H9 (cell line): ENCODE measurements around the gene MRPS5. TPM values are rescaled to one million over a fixed set of nuclear protein-coding genes. Genes with fewer than 3 reads are reported as not detected.

Experiments
- DNase-seq: peaks from one replicate; pipeline ENCODE4 v3.0.0-alpha.2; 2017
- H2AFZ ChIP-seq: one replicate; pipeline ENCODE4 v1.6.1; 2013; ENCODE audit warnings: mild to moderate bottlenecking, low read length, control low read depth, moderate library complexity
- H2AK5ac ChIP-seq: 2 replicates; pipeline ENCODE4 v1.6.1; 2013; ENCODE audit warnings: low read length, control low read depth, mixed read lengths; ENCODE audit not compliant: insufficient read length
- H2BK120ac ChIP-seq: one replicate; pipeline ENCODE4 v1.6.1; 2013; ENCODE audit warnings: low read depth, mild to moderate bottlenecking, low read length, control low read depth, inconsistent platforms; ENCODE audit not compliant: poor library complexity, severe bottlenecking
- H2BK12ac ChIP-seq: 2 replicates; pipeline ENCODE4 v1.6.1; 2013; ENCODE audit warnings: low read length, control low read depth, mixed read lengths, low read depth; ENCODE audit not compliant: insufficient read length
- H2BK15ac ChIP-seq: 2 replicates; pipeline ENCODE4 v1.6.1; 2013; ENCODE audit warnings: low read depth, low read length, control low read depth
- H2BK20ac ChIP-seq: one replicate; pipeline ENCODE4 v1.6.1; 2013; ENCODE audit warnings: low read depth, mild to moderate bottlenecking, low read length, control low read depth, inconsistent platforms; ENCODE audit not compliant: poor library complexity, severe bottlenecking
- H2BK5ac ChIP-seq: 2 replicates; pipeline ENCODE4 v1.6.1; 2013; ENCODE audit warnings: low read length, control low read depth, mixed read lengths; ENCODE audit not compliant: insufficient read length
- H3K14ac ChIP-seq: 2 replicates; pipeline ENCODE4 v1.6.1; 2013; ENCODE audit warnings: low read length, control low read depth; ENCODE audit not compliant: insufficient read depth
- H3K18ac ChIP-seq: 2 replicates; pipeline ENCODE4 v1.6.1; 2013; ENCODE audit warnings: low read depth, mild to moderate bottlenecking, mixed read lengths, low read length, control low read depth; ENCODE audit not compliant: insufficient read length
- H3K23ac ChIP-seq: 2 replicates; pipeline ENCODE4 v1.6.1; 2013; ENCODE audit warnings: low read length, control low read depth, mixed read lengths, low read depth; ENCODE audit not compliant: insufficient read length
- H3K23me2 ChIP-seq: 2 replicates; pipeline ENCODE4 v1.6.1; 2013; ENCODE audit warnings: low read depth, mild to moderate bottlenecking, mixed read lengths, low read length, control low read depth; ENCODE audit not compliant: insufficient read length, poor library complexity, severe bottlenecking
- H3K27ac ChIP-seq: 2 replicates; pipeline ENCODE4 v1.5.1; 2013; ENCODE audit warnings: low read length, control low read depth, mixed read lengths, low read depth; ENCODE audit not compliant: insufficient read length
- H3K27me3 ChIP-seq: 2 replicates; pipeline ENCODE4 v1.6.1; 2013; ENCODE audit warnings: low read length, control low read depth, inconsistent platforms; ENCODE audit not compliant: insufficient read depth
- H3K4ac ChIP-seq: 2 replicates; pipeline ENCODE4 v1.6.1; 2013; ENCODE audit warnings: low read depth, mild to moderate bottlenecking, control low read depth, inconsistent platforms, low read length, moderate library complexity
- H3K4me1 ChIP-seq: 2 replicates; pipeline ENCODE4 v1.6.1; 2013; ENCODE audit warnings: low read length, control low read depth, inconsistent platforms; ENCODE audit not compliant: insufficient read depth
- H3K4me2 ChIP-seq: 2 replicates; pipeline ENCODE4 v1.6.1; 2013; ENCODE audit warnings: low read length, control low read depth, mixed read lengths; ENCODE audit not compliant: insufficient read length, insufficient read depth
- H3K56ac ChIP-seq: 2 replicates; pipeline ENCODE4 v1.6.1; 2013; ENCODE audit warnings: low read depth, mild to moderate bottlenecking, mixed read lengths, low read length, control low read depth; ENCODE audit not compliant: insufficient read length
- H3K79me1 ChIP-seq: 2 replicates; pipeline ENCODE4 v1.6.1; 2013; ENCODE audit warnings: low read depth, mild to moderate bottlenecking, moderate library complexity, low read length, control low read depth, inconsistent platforms; ENCODE audit not compliant: insufficient read depth, poor library complexity, severe bottlenecking
- H3K79me2 ChIP-seq: 2 replicates; pipeline ENCODE4 v1.6.1; 2013; ENCODE audit warnings: low read length, control low read depth, inconsistent platforms; ENCODE audit not compliant: insufficient read depth
- H3K9ac ChIP-seq: 2 replicates; pipeline ENCODE4 v1.6.1; 2013; ENCODE audit warnings: low read length, control low read depth, mixed read lengths; ENCODE audit not compliant: insufficient read length; ENCODE audit errors: extremely low read depth
- H3K9me3 ChIP-seq: one replicate; pipeline ENCODE4 v1.6.1; 2013; ENCODE audit warnings: low read depth, low read length, inconsistent platforms; ENCODE audit not compliant: control insufficient read depth
- H3T11ph ChIP-seq: one replicate; pipeline ENCODE4 v1.6.1; 2013; ENCODE audit warnings: mild to moderate bottlenecking, low read length, control low read depth, inconsistent platforms
- H4K20me1 ChIP-seq: one replicate; pipeline ENCODE4 v1.6.1; 2013; ENCODE audit not compliant: control insufficient read depth, insufficient read length, insufficient read depth
- H4K5ac ChIP-seq: 2 replicates; pipeline ENCODE4 v1.6.1; 2013; ENCODE audit warnings: low read depth, mild to moderate bottlenecking, mixed read lengths, low read length, control low read depth; ENCODE audit not compliant: insufficient read length
- H4K8ac ChIP-seq: replicated peaks from 2 replicates; pipeline ENCODE4 v1.6.1; 2013; ENCODE audit warnings: low read length, control low read depth, mixed read lengths, low read depth; ENCODE audit not compliant: insufficient read length
- H4K91ac ChIP-seq: 2 replicates; pipeline ENCODE4 v1.6.1; 2013; ENCODE audit warnings: low read depth, mild to moderate bottlenecking, moderate library complexity, mixed read lengths, low read length, control low read depth; ENCODE audit not compliant: insufficient read length
- H3K27ac Mint-ChIP-seq, 3 experiments: 2 replicates in 2 of 3; 3 replicates in 1 of 3; pipeline ENCODE4 v1.8.0; 2020 to 2021; ENCODE audit warnings: mixed read lengths in 3 of 3, mild to moderate bottlenecking in 1 of 3, moderate library complexity in 1 of 3
- H3K27me3 Mint-ChIP-seq: 2 replicates; pipeline ENCODE4 v1.8.0; 2021; ENCODE audit warnings: low read depth, mild to moderate bottlenecking, moderate library complexity, mixed read lengths
- H3K36me3 Mint-ChIP-seq, 3 experiments: 2 replicates in 2 of 3; 3 replicates in 1 of 3; pipeline ENCODE4 v1.8.0; 2020 to 2021; ENCODE audit warnings: low read depth in 3 of 3, mixed read lengths in 3 of 3; ENCODE audit not compliant: insufficient read depth in 1 of 3
- H3K4me1 Mint-ChIP-seq, 2 experiments: 2 replicates each; pipeline ENCODE4 v1.8.0; 2020; ENCODE audit warnings: mixed read lengths in 2 of 2
- H3K4me3 Mint-ChIP-seq, 2 experiments: 2 replicates in 1 of 2; 3 replicates in 1 of 2; pipeline ENCODE4 v1.8.0; 2020 to 2021; ENCODE audit warnings: mild to moderate bottlenecking in 2 of 2, mixed read lengths in 2 of 2, moderate library complexity in 1 of 2
- H3K9me3 Mint-ChIP-seq, 2 experiments: 2 replicates in 1 of 2; 3 replicates in 1 of 2; pipeline ENCODE4 v1.8.0; 2020; ENCODE audit warnings: mild to moderate bottlenecking in 2 of 2, mixed read lengths in 2 of 2, moderate library complexity in 1 of 2
- CTCF ChIP-seq: fragments of 200-600 bp; sonication (generic); conservative IDR thresholded peaks from 3 replicates; pipeline ENCODE4 v1.8.0; 2021; ENCODE audit warnings: antibody characterized with exemption, mild to moderate bottlenecking
- WGBS: extraction: QIAGEN DNeasy Blood & Tissue Kit; methylation state at CpG from one replicate; pipeline ENCODE4 v1.1.7; 2013; ENCODE audit warnings: missing lambda C conversion rate, low lambda C conversion rate, mixed read lengths; ENCODE audit not compliant: insufficient read length; ENCODE audit errors: extremely low coverage; 5-methylcytosine and 5-hydroxymethylcytosine counted together
- total RNA-seq: library from RNA; stranded (reverse); gene quantifications from 2 replicates; pipeline ENCODE4 v1.2.1, GENCODE V29; 2021

Gene MRPS5
- total RNA-seq, 1 experiment from 2014 or later: 50.9 TPM

- Histone ChIP-seq H3K27ac (no peak overlapping the region), H3K9me3 (peaks cover 69% of the 10 kb centered on the region)
- H3K4me3 Mint-ChIP-seq: no peak overlapping the region
Observed at GRCh38 chr2:95149397-95149984, 27.9 kb upstream of the MRPS5 start.

More at GRCh38 chr2:95149397-95149984, 27.9 kb upstream of the MRPS5 start:
- no peak overlapping the region for H2AK5ac ChIP-seq
- H4K5ac ChIP-seq: no peak overlapping the region
- no peak overlapping the region for H2AFZ ChIP-seq
- H3K23me2 ChIP-seq: no peaks in the 10 kb centered on the region
- H3K18ac ChIP-seq: no peak overlapping the region
- H3K27me3 ChIP-seq: no peaks in the 10 kb centered on the region
- H2BK5ac ChIP-seq: no peak overlapping the region
- WGBS: no CpG with 5 or more reads among the region's 6 CpGs
- H2BK15ac ChIP-seq: no peak overlapping the region
- H2BK20ac ChIP-seq: no peak overlapping the region
- Mint-ChIP-seq H3K9me3 (peaks cover 83% of the 10 kb centered on the region in 2 experiments), H3K27me3 (peaks cover 6% of the 10 kb centered on the region), H3K27ac (no peak overlapping the region), H3K4me1 (no peaks in the 10 kb centered on the region), H3K36me3 (peaks cover 88 to 98% (median 97%) of the 10 kb centered on the region in 3 experiments)
- H3K14ac ChIP-seq: no peak overlapping the region
- H4K20me1 ChIP-seq: no peaks in the 10 kb centered on the region
- no peak overlapping the region for H4K8ac ChIP-seq
- H3K79me1 ChIP-seq: no peaks in the 10 kb centered on the region
- DNase-seq: no peak
- H3K9ac ChIP-seq: no peak overlapping the region
- no peak overlapping the region for H4K91ac ChIP-seq
- H3K4ac ChIP-seq: no peak overlapping the region
- H3K4me1 ChIP-seq: no peaks in the 10 kb centered on the region
- H2BK12ac ChIP-seq: no peak overlapping the region
- H3T11ph ChIP-seq: no peak overlapping the region
- no peak overlapping the region for H3K4me2 ChIP-seq
- no peak overlapping the region for H3K56ac ChIP-seq
- H3K23ac ChIP-seq: no peak overlapping the region
- no peak overlapping the region for H2BK120ac ChIP-seq
- no peaks in the 10 kb centered on the region for H3K79me2 ChIP-seq
- TF ChIP-seq CTCF: no peak
